ENCODE data around the gene BCAS4.
"Not testable (repeated sequence)": the region's sequence is repeated elsewhere in the genome, so short reads cannot be mapped to it uniquely, and the experiment has no call there.

The BCAS4 gene

GRCh38 chr20:50799176-50799889 is 4.5 kb downstream of the BCAS4 start:
- no peak for DNase-seq (ENCODE audit: low spot score)

GRCh38 chr20:50799890-50800550 is 5.2 kb downstream of the BCAS4 start:
- no peak for DNase-seq (ENCODE audit: low spot score)

- DNase-seq (ENCODE audit: low spot score): not testable (repeated sequence)
Observed at GRCh38 chr20:50800986-50801746, 6.3 kb downstream of the BCAS4 start.

GRCh38 chr20:50801747-50802125 is 6.9 kb downstream of the BCAS4 start:
- DNase-seq (ENCODE audit: low spot score): no peak

GRCh38 chr20:50802289-50802688 is 7.4 kb downstream of the BCAS4 start:
- DNase-seq (ENCODE audit: low spot score): no peak

GRCh38 chr20:50804437-50805348 is 9.8 kb downstream of the BCAS4 start:
- no peak for DNase-seq (ENCODE audit: low spot score)

GRCh38 chr20:50805349-50805684 is 10.5 kb downstream of the BCAS4 start:
- DNase-seq (ENCODE audit: low spot score): no peak

GRCh38 chr20:50806126-50806768 is 11.4 kb downstream of the BCAS4 start:
- no peak for DNase-seq (ENCODE audit: low spot score)

- no peak for DNase-seq (ENCODE audit: low spot score)
Observed at GRCh38 chr20:50810063-50810462, 15.2 kb downstream of the BCAS4 start.

- DNase-seq (ENCODE audit: low spot score): no peak
Observed at GRCh38 chr20:50810842-50811241, 16.0 kb downstream of the BCAS4 start.

- DNase-seq (ENCODE audit: low spot score): no peak
Observed at GRCh38 chr20:50813101-50813643, 18.3 kb downstream of the BCAS4 start.

GRCh38 chr20:50813801-50814200 is 18.9 kb downstream of the BCAS4 start:
- DNase-seq (ENCODE audit: low spot score): no peak

- DNase-seq (ENCODE audit: low spot score): no peak
Observed at GRCh38 chr20:50814438-50815161, 19.7 kb downstream of the BCAS4 start.

- DNase-seq (ENCODE audit: low spot score): peak; percentile 79
Observed at GRCh38 chr20:50815162-50815989, 20.5 kb downstream of the BCAS4 start.

- DNase-seq (ENCODE audit: low spot score): no peak
Observed at GRCh38 chr20:50817776-50818172, 22.9 kb downstream of the BCAS4 start.

GRCh38 chr20:50819349-50819748 is 24.5 kb downstream of the BCAS4 start:
- DNase-seq (ENCODE audit: low spot score): no peak

GRCh38 chr20:50820515-50821256 is 25.8 kb downstream of the BCAS4 start:
- no peak for DNase-seq (ENCODE audit: low spot score)

- DNase-seq (ENCODE audit: low spot score): no peak
Observed at GRCh38 chr20:50821257-50821921, 26.5 kb downstream of the BCAS4 start.
